ENCODE data around the gene FBRSL1.

- TF ChIP-seq EZH2phosphoT487 (IDR thresholded peaks at IDR 0.05; ENCODE audit: insufficient read depth, low read depth), result no peak
- TF ChIP-seq EZH2 (IDR thresholded peaks at IDR 0.05; ENCODE audit: insufficient read depth, poor library complexity, severe bottlenecking), result no peak
These were observed 1.9 kb downstream of the FBRSL1 start for GRCh38 chr12:132491761-132492378.

Measured in GM23248 (cell line).